ENCODE results near the gene PARD3.

Gene PARD3

GRCh38 chr10:34203966-34204630 lies 611.0 kb downstream of the PARD3 start:
- no peak for TF ChIP-seq CTCF (IDR thresholded peaks at IDR 0.05; ENCODE audit: poor library complexity, severe bottlenecking)
- Histone ChIP-seq H3K27me3 (ENCODE audit: insufficient read depth, poor library complexity, severe bottlenecking) (no peaks in the 10 kb centered on the region), H3K9me3 (ENCODE audit: severe bottlenecking) (no peaks in the 10 kb centered on the region), H3K27ac (ENCODE audit: poor library complexity, severe bottlenecking) (no peak overlapping the region), H3K36me3 (ENCODE audit: low read depth) (no peaks in the 10 kb centered on the region; the same call in 1 of the 2 replicates), H3K4me1 (ENCODE audit: insufficient read depth, poor library complexity, severe bottlenecking) (no peaks in the 10 kb centered on the region), H3K4me3 (ENCODE audit: severe bottlenecking) (no peak overlapping the region)
- no peak for ATAC-seq (ENCODE audit: low read depth)
- DNase-seq (ENCODE audit: low spot score): no peak

- no peak for DNase-seq (ENCODE audit: low spot score)
- TF ChIP-seq CTCF (IDR thresholded peaks at IDR 0.05; ENCODE audit: poor library complexity, severe bottlenecking): no peak
- H3K27ac ChIP-seq (ENCODE audit: poor library complexity, severe bottlenecking): no peak overlapping the region
Measured at GRCh38 chr10:34200355-34200901, 614.7 kb downstream of the PARD3 start.

GRCh38 chr10:34198953-34199352 lies 616.1 kb downstream of the PARD3 start:
- no peaks in the 10 kb centered on the region for H3K27me3 ChIP-seq (ENCODE audit: insufficient read depth, poor library complexity, severe bottlenecking)
- ATAC-seq (ENCODE audit: low read depth) (no peak), DNase-seq (ENCODE audit: low spot score) (no peak)
- no peak for TF ChIP-seq CTCF (IDR thresholded peaks at IDR 0.05; ENCODE audit: poor library complexity, severe bottlenecking)
- no peak overlapping the region for H3K27ac ChIP-seq (ENCODE audit: poor library complexity, severe bottlenecking)
- H3K9me3 ChIP-seq (ENCODE audit: severe bottlenecking): no peaks in the 10 kb centered on the region
- H3K4me1 ChIP-seq (ENCODE audit: insufficient read depth, poor library complexity, severe bottlenecking): no peaks in the 10 kb centered on the region
- H3K36me3 ChIP-seq (ENCODE audit: low read depth): no peaks in the 10 kb centered on the region
- no peak overlapping the region for H3K4me3 ChIP-seq (ENCODE audit: severe bottlenecking)

More at GRCh38 chr10:34200355-34200901, 614.7 kb downstream of the PARD3 start:
- H3K4me3 ChIP-seq (ENCODE audit: severe bottlenecking): no peak overlapping the region
- no peak for ATAC-seq (ENCODE audit: low read depth)
- H3K36me3 ChIP-seq (ENCODE audit: low read depth): no peaks in the 10 kb centered on the region
- no peaks in the 10 kb centered on the region for H3K9me3 ChIP-seq (ENCODE audit: severe bottlenecking)
- no peaks in the 10 kb centered on the region for H3K4me1 ChIP-seq (ENCODE audit: insufficient read depth, poor library complexity, severe bottlenecking)
- H3K27me3 ChIP-seq (ENCODE audit: insufficient read depth, poor library complexity, severe bottlenecking): no peaks in the 10 kb centered on the region

- DNase-seq (ENCODE audit: low spot score): no peak
- TF ChIP-seq CTCF (IDR thresholded peaks at IDR 0.05; ENCODE audit: poor library complexity, severe bottlenecking): no peak
- H3K36me3 ChIP-seq (ENCODE audit: low read depth): no peaks in the 10 kb centered on the region
- no peaks in the 10 kb centered on the region for H3K4me1 ChIP-seq (ENCODE audit: insufficient read depth, poor library complexity, severe bottlenecking)
- no peak overlapping the region for H3K27ac ChIP-seq (ENCODE audit: poor library complexity, severe bottlenecking)
- no peak for ATAC-seq (ENCODE audit: low read depth)
- no peak overlapping the region for H3K4me3 ChIP-seq (ENCODE audit: severe bottlenecking)
- H3K9me3 ChIP-seq (ENCODE audit: severe bottlenecking): no peaks in the 10 kb centered on the region
- no peaks in the 10 kb centered on the region for H3K27me3 ChIP-seq (ENCODE audit: insufficient read depth, poor library complexity, severe bottlenecking)
Measured at GRCh38 chr10:34196058-34196433, 619.0 kb downstream of the PARD3 start.
